ENCODE results near the gene PCGF1.
A peak's percentile ranks its signal among the peaks of the same experiment; 100 is the strongest.

PCGF1 gene

GRCh38 chr2:74514368-74515270 is 7.1 kb upstream of the PCGF1 start, which contains the start of gene TLX2:
TSS of gene TLX2 (plus strand) at chr2:74514450. CDS start at chr2:74514807, 357 bp downstream.
- DNase-seq, result no peak

DNA sequence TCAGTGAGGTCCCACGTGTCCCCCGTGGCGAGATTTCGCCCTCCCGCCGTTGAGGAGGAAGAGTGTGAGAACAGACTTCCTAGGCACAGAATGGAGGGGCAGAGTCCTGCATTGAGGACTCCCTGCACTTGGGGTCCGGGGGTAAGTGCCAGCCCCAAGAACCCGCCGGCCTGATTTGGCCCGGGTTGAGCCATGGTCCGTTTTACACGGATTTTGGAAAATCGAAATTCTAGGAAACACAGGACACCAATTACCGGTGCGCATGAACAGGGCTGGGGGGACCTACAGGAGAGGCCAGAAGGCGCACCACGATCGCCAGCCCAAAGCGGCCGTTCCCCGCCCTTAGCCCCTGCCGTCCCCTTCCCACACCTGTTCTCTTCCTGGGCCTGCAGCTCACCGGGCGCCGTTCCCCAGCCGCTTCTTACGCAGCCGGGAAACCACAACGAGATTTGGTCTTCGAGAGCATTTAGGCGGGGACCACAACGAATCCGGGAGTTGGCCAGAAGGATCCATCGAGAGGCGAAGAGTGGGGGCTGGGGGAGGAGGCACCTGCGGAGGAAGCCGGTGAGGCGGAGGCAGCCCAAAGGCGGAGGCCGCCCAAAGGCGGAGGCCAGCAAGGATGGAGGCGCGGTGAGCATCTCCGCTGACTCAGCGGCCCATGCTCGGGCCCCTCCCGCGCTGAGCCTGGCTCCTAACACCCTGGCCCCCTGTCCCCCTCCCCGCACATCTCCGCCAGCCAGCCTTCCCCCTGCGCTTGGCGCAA is 6.3 kb upstream of the PCGF1 start:
- no peak for DNase-seq

- DNase-seq, result no peak
These were observed 5.5 kb upstream of the PCGF1 start for GRCh38 chr2:74512744-74513604.

DNA sequence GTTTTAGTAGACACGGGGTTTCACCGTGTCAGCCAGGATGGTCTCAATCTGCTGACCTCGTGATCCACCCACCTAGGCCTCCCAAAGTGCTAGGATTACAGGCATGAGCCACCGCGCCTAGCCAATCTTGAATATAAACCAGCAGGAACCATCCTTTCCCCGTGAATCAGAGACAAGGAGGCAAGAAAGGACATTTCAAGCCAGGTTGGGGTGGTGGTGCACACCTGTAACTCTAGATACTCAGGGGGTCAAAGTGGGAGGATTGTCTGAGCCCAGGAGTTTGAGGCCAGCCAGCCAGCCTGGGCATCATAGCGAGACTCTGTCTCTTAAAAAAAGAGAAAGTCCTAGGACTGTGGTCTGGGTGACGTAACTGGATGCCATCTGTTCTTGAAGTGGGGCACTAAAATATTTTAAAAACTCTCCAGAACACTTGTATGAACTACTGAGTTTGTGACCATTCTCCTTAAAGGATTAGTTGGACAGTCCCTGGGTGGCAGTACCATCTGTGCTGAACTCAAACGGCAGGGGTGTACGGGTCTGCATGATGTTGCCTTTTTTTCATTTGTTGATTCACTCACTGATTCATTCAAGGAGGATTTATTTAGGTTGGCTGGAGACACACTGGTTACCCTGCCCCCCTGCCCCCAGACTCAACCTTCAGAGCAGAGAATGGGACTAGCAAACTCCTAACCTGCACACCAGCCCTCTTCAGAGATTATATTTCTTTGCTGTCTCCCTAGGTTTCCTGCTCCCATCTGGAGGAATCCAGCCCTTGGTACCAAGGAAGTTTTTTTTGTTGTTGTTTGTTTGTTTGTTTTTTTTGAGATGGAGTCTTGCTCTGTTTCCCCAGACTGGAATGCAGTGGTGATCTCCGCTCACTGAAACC is 3.9 kb upstream of the PCGF1 start:
- no peak for DNase-seq

DNA sequence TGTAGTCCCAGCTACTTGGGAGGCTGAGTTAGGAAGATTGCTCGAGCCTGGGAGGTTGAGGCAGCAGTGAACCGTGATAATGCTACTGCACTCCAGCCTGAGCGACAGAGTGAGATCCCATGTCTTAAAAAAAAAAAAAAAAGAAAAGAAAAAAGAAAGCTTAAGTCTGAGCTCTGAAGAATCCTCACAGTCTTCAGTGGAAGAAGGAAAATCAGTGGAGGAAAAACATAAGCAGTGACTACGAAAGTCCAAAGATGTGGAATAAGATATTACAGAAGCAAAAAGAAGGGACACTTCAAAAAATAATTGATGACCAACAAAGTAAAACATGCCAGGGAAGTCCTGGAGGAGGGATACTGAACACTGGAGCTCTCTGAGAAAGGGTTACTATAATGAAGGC is 2.8 kb upstream of the PCGF1 start:
- DNase-seq, result no peak

DNA sequence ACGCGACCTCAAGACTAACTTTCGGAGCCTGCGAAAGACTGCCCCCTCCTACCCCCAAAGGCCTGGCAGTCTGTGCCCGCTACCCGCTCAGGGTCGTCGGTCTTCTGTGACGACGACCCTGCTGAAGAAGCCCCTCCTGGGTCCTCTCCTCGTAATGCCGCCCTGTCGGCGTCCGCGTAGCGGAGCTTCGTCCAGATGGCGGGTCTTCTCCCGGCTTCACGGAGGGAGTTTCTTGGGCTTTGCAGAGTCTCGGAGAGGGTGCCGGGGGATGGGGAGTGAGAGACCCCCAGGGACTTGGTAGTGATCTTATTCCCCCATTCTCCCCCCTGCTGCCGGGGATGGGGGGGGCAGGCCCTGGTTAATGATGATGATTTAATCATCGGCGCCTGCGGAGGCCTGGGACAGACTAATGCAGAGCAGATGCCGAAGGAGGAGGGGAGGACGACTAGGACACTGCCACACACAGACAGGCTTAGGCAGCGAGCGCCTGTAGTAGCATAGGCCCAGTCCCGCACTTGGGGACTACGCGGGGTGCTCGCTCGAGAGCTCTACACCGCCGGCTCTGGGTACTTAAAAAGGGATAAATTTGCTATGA is 528 bp upstream of the PCGF1 start:
- DNase-seq, result no peak

DNA sequence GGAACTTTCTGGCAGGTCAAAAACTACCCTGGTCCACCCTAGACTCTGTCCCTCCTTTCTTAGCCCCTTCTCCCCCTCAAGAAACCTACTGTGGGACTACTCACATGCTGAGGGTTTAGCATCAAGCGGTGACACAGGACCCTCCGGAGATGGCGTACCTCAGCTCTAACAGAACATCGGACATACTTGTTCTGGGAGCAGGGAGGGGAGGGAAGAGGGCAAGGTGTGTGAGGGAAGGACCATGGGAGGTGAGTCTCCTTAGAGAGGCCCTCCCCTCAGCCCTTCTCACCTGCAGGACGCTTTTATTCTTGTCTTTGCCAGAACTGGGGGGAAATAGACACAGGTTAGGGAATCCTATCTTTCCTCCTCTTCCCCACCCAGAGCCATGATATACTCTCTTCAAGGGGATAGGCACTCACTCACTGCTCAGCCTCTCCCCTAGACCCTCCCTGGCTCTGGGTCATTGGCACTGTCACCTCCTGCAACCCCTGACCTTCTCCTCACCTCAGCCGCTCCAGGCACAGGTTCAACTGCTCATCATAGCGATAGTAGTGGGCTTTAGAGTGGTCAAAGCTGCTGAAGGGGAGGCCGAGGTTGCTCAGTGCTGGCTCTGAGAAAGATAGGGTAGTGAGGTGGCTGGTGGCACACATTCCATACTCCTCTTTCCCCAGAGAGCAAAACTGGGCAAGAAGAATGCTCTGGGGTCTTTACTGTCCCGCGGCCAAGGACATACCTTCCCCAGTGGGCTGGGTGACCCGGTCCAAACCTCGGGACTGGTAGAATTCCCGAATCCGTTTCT is 1.8 kb downstream of the PCGF1 start:
- DNase-seq, result no peak

GRCh38 chr2:74504591-74504990 is 2.9 kb downstream of the PCGF1 start:
- DNase-seq, result no peak

- DNase-seq, result no peak
These were observed 3.7 kb downstream of the PCGF1 start for GRCh38 chr2:74503506-74504475.

- DNase-seq, result peak; percentile 64
These were observed 4.6 kb downstream of the PCGF1 start for GRCh38 chr2:74502720-74503505.

DNA sequence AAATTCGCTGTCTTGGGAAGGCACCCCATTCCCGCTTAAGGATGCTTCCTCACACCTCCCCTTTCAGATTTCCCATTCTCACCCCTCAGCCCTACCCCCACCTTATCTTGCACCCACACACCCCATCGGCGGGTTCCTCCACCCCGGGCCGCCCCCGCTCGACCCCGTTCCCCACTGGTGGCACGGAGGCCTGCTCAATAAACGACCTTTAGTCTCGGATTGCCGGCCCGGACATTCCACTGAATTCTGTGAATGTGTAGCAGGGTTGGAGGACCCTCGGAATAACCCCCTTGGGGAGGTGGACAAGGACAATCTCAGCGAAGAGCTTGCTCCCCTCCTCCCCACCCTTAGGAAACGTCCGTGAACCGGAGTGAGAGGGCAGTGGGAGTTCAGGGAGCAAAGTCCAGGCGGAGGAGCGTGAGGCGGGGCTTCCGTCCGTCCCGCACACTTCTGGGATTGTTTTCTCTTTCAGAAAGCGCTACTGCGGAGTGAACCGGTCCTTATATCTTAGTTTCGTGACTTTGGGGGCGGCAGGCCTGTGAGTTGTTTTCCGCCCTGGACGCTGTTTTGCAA is 5.3 kb downstream of the PCGF1 start:
- DNase-seq, result no peak

- no peak for DNase-seq
These were observed 6.0 kb downstream of the PCGF1 start for GRCh38 chr2:74501335-74502071.

DNA sequence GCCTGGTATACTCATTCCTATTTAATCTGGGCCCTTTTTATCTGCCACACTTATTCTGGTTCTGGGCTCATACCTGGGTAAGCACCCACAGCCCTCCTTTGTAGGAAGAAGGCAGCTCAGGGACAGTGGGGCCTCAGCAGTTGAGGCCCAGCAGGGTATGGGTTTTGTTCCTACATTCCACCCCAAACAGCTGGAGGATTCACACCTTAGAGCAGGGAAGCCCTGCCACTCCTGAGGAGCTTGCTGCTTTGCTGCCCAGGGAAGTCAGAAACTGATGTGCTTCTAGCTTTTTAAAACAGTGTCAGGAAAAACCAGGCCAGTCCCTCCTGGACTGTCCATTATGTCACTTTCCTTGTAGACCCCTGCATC is 6.9 kb downstream of the PCGF1 start:
- DNase-seq, result no peak

DNA sequence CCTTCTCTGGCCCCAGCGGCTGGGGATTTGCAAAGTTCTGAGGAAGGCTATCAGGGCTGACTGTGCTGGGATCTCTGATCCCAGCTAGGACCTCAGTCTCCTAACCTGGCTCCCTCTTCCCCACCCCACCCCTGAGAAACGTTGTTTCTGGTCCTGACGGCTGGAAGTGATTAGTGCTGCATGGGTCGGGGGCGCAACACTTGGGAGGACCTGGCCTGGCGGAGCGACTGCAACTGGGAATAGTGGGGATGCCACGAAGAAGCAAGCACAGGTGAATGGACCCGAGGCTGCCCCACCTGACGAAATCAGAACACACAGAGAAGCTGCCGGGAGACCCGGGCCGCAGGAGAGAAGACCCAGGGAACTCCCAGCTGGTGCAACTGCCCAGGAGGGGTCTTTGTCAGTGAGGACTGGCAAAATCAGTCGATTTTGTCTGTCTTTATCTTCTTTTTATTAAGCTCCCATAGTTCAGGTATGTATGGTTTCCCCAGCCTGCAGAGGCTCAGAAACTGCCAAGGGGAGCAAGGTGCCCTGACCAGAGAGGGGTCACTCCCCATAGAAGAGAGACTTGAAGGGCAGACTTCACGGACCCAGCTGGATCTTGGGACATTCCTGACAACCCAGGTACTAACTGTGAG is 7.4 kb downstream of the PCGF1 start:
- DNase-seq, result no peak

DNA sequence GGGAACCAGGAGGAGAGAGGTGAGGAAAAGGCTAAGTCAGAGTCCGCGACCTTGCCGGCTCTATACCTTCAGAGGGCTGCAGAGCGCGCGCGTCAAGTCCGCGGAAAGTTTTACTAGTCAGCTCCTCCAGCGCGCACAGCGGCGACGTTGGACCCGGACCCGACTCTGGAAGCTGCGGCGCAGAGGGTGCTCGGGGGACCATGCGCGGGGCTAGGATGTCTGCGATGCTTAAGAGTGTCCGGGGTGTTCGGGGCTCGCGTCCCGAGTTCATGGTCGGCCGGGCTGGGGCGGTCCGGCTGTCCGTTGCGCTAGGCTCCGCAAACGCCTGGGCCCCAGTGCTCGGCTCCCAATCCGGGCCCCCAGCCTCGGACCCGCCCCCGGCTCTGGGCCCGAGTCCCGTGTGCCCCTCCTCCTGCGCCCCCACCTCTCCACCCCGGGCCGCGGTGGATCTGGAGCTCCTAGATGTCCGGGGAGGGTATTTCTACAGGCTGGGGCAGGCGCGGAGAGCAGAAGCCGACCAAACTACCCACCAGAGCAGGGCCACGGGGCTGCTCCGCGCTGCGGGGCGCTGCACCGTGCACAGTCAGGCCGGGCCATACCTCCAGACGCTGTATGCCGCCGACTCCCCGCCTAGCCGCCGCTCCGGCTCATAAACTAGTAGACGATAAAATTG is 8.1 kb downstream of the PCGF1 start, which contains the start of gene LBX2:
TSS of gene LBX2 (minus strand) at position 337 of the 673 bp plus-strand sequence. CDS start at position 271, 66 bp downstream.
- no peak for DNase-seq
